MM.1S (cell line): Measurements from ENCODE around the gene ARPP21.

Experiments
- DNase-seq: peaks from one replicate; pipeline ENCODE4 v3.0.0-alpha.2; 2015
- H2AFZ ChIP-seq: fragments of 300-600 bp; sonication (generic); 2 replicates; pipeline ENCODE4 v1.6.0; 2016; ENCODE audit warnings: antibody characterized with exemption, low read length
- H3F3A ChIP-seq: fragments of 300-600 bp; sonication (generic); 2 replicates; pipeline ENCODE4 v1.6.1; 2016; ENCODE audit warnings: mild to moderate bottlenecking, antibody characterized with exemption, low read length, moderate library complexity, mixed read lengths; ENCODE audit not compliant: insufficient read depth
- H3K27ac ChIP-seq: fragments of 300-600 bp; sonication (generic); 2 replicates; pipeline ENCODE4 v1.5.1; 2016; ENCODE audit warnings: mild to moderate bottlenecking, low read length
- H3K27me3 ChIP-seq: fragments of 300-600 bp; sonication (generic); replicated peaks from 2 replicates; pipeline ENCODE4 v1.6.0; 2016; ENCODE audit warnings: low read length; ENCODE audit not compliant: insufficient read depth
- H3K36me3 ChIP-seq: fragments of 300-600 bp; sonication (generic); replicated peaks from 2 replicates; pipeline ENCODE4 v1.6.1; 2016; ENCODE audit warnings: mild to moderate bottlenecking, low read length, mixed read lengths; ENCODE audit not compliant: insufficient read depth
- H3K4me1 ChIP-seq: fragments of 300-600 bp; sonication (generic); 2 replicates; pipeline ENCODE4 v1.6.1; 2016; ENCODE audit warnings: low read length, mixed read lengths
- H3K4me2 ChIP-seq: fragments of 300-600 bp; sonication (generic); 2 replicates; pipeline ENCODE4 v1.6.0; 2016; ENCODE audit warnings: low read depth, low read length
- H3K4me3 ChIP-seq: fragments of 300-600 bp; sonication (generic); 2 replicates; pipeline ENCODE4 v1.5.1; 2016; ENCODE audit warnings: low read length, mixed read lengths
- H3K79me2 ChIP-seq: fragments of 300-600 bp; sonication (generic); 2 replicates; pipeline ENCODE4 v1.6.1; 2016; ENCODE audit warnings: mixed run types, low read length, mixed read lengths
- H3K9ac ChIP-seq: fragments of 300-600 bp; sonication (generic); 2 replicates; pipeline ENCODE4 v1.6.1; 2016; ENCODE audit warnings: low read length, mixed read lengths
- H3K9me2 ChIP-seq: fragments of 300-600 bp; sonication (generic); replicated peaks from 2 replicates; pipeline ENCODE4 v1.6.1; 2016; ENCODE audit warnings: mild to moderate bottlenecking, low read length, mixed read lengths; ENCODE audit not compliant: insufficient read depth
- H3K9me3 ChIP-seq: fragments of 300-600 bp; sonication (generic); replicated peaks from 2 replicates; pipeline ENCODE4 v1.6.1; 2016; ENCODE audit warnings: mild to moderate bottlenecking, low read length, mixed read lengths; ENCODE audit not compliant: insufficient read depth
- H4K20me1 ChIP-seq: fragments of 300-600 bp; sonication (generic); 2 replicates; pipeline ENCODE4 v1.6.1; 2016; ENCODE audit warnings: mild to moderate bottlenecking, low read length, moderate library complexity, mixed read lengths; ENCODE audit not compliant: insufficient read depth
- CTCF ChIP-seq: fragments of 300-600 bp; sonication (generic); IDR thresholded peaks from 2 replicates; pipeline ENCODE4 v1.5.1; 2016; ENCODE audit warnings: antibody characterized with exemption, low read length, mixed read lengths
- EZH2 ChIP-seq: fragments of 300-600 bp; sonication (generic); optimal IDR thresholded peaks from 2 replicates; pipeline ENCODE3; 2017; ENCODE audit warnings: low read depth, mild to moderate bottlenecking, antibody characterized with exemption, low read length, mixed read lengths
- EZH2phosphoT487 ChIP-seq: fragments of 300-600 bp; sonication (generic); IDR thresholded peaks from 2 replicates; pipeline ENCODE4 v1.6.1; 2018; ENCODE audit warnings: antibody characterized with exemption, low read length

The ARPP21 gene

DNA sequence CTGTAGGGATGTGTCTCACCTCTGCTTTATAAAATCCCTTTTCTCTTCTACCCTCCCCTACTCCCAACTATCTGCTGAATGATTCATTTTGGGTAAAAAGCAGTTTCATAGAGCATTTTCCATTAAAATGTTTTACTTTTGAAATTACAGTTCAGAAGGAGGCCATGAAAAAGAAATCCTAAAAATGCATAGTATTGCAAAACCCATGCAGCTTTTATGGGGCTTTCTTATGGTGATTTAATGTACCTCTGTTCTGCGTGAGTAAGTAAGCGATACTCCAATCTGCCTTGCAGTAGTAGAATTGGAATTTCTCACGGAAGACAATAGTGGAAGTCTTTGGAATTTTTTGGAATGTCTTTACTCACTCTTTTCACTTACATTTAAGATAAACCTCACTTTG lies 111.9 kb downstream of the ARPP21 start:
- TF ChIP-seq EZH2 (no peak), CTCF (no peak), EZH2phosphoT487 (no peak)
- no peak overlapping the region for H3K27ac ChIP-seq
- no peak overlapping the region for H3K9ac ChIP-seq
- H3K9me3 ChIP-seq = no peaks in the 10 kb centered on the region
- DNase-seq = no peak
- no peaks in the 10 kb centered on the region for H3K9me2 ChIP-seq
- no peaks in the 10 kb centered on the region for H3K79me2 ChIP-seq
- no peaks in the 10 kb centered on the region for H3K4me1 ChIP-seq
- H3K4me2 ChIP-seq = no peak overlapping the region
- no peak overlapping the region for H3K4me3 ChIP-seq
- no peaks in the 10 kb centered on the region for H3F3A ChIP-seq
- H3K36me3 ChIP-seq = no peaks in the 10 kb centered on the region
- H4K20me1 ChIP-seq = no peaks in the 10 kb centered on the region
- no peaks in the 10 kb centered on the region for H3K27me3 ChIP-seq
- H2AFZ ChIP-seq = no peak overlapping the region

DNA sequence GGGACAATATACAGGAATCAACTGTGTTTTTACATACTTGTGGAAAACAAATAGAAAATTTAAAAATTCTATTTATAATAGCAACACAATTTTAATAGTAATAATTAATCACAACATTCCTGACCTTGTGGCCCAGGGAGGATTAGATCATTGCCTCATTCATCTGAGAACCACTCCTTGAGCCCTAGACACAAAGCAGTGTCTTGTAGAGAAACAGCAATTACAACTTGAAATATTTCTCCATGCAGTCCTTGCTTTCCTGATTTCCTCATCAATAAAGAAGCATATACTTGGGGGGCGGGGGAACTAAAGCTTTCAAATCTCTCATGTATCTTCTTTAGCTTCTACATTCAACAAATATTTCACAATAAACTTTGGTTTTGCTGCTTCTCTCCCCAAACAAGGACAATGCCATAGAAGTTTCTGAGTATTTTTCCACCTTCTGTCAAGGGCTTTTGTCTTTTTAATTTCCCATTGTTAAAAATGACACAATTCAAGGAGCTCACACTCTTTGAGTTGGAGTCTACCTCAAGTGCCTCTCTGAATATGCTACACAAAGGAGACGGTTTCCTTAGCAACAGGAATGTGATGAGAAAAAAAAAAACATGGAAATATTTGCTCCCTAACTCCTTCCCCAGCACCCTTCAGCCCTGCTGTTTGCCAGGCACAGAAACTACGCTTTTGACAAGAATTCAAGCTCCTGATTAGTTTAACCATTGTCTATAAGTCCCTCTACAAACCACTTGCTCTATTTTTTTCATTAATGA lies 118.8 kb downstream of the ARPP21 start:
- no peaks in the 10 kb centered on the region for H3K27me3 ChIP-seq
- H3K4me3 ChIP-seq = no peak overlapping the region
- H3F3A ChIP-seq = no peaks in the 10 kb centered on the region
- H4K20me1 ChIP-seq = no peaks in the 10 kb centered on the region
- H2AFZ ChIP-seq = no peak overlapping the region
- no peak overlapping the region for H3K9ac ChIP-seq
- H3K79me2 ChIP-seq = no peaks in the 10 kb centered on the region
- H3K9me2 ChIP-seq = no peaks in the 10 kb centered on the region
- H3K9me3 ChIP-seq = no peaks in the 10 kb centered on the region
- no peak for TF ChIP-seq EZH2phosphoT487
- no peak overlapping the region for H3K4me2 ChIP-seq
- H3K27ac ChIP-seq = no peak overlapping the region
- no peak for DNase-seq
- H3K4me1 ChIP-seq = no peaks in the 10 kb centered on the region
- no peaks in the 10 kb centered on the region for H3K36me3 ChIP-seq

- H3K9me2 ChIP-seq = no peaks in the 10 kb centered on the region
- no peak overlapping the region for H3K4me3 ChIP-seq
- H3K4me2 ChIP-seq = no peak overlapping the region
- no peak for DNase-seq
- no peaks in the 10 kb centered on the region for H3K9me3 ChIP-seq
- TF ChIP-seq EZH2 (no peak), CTCF (no peak)
- no peak overlapping the region for H3K27ac ChIP-seq
- H3K36me3 ChIP-seq = no peaks in the 10 kb centered on the region
- H2AFZ ChIP-seq = no peak overlapping the region
- no peaks in the 10 kb centered on the region for H3K27me3 ChIP-seq
- no peaks in the 10 kb centered on the region for H3K4me1 ChIP-seq
- H3K79me2 ChIP-seq = no peaks in the 10 kb centered on the region
- H3F3A ChIP-seq = no peaks in the 10 kb centered on the region
- H4K20me1 ChIP-seq = no peaks in the 10 kb centered on the region
- H3K9ac ChIP-seq = no peak overlapping the region
These were observed 120.8 kb downstream of the ARPP21 start for GRCh38 chr3:35760146-35760545.

DNA sequence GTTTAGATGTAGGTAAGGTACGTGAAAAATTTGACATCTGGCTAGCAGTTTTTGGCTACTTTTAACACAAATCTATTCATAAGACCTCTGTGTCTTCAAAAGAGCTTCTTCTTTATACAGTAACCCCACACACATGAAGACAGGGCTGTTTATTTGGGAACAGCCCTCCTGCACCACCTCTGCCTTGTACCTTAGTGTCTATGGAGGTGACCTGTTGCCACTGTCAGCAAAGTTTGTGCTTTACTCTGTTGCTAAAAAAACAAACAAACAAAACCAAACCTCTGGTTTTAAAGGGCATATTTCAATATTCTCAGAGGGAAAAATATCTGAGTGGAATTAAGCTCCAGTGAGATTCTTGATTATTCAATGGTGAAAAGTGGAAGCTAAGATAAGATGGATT lies 122.0 kb downstream of the ARPP21 start:
- Histone ChIP-seq H3F3A (no peaks in the 10 kb centered on the region), H3K36me3 (no peaks in the 10 kb centered on the region), H3K9ac (no peak overlapping the region), H3K27ac (no peak overlapping the region), H2AFZ (no peak overlapping the region), H3K4me3 (no peak overlapping the region), H3K4me2 (no peak overlapping the region), H3K27me3 (no peaks in the 10 kb centered on the region), H3K9me2 (no peaks in the 10 kb centered on the region), H3K79me2 (no peaks in the 10 kb centered on the region), H4K20me1 (no peaks in the 10 kb centered on the region), H3K4me1 (no peaks in the 10 kb centered on the region), H3K9me3 (no peaks in the 10 kb centered on the region)
- DNase-seq = no peak
- TF ChIP-seq CTCF = no peak
- no peak for TF ChIP-seq EZH2phosphoT487
- TF ChIP-seq EZH2 = no peak
